Osteocyte (in vitro differentiated cells): ENCODE data around the gene ELF1. TPM values are rescaled to one million over a fixed set of nuclear protein-coding genes. Genes with fewer than 3 reads are reported as not detected.
"Not testable (repeated sequence)": the region's sequence is repeated elsewhere in the genome, so short reads cannot be mapped to it uniquely, and the experiment has no call there.

Experiments
- DNase-seq: peaks from one replicate; pipeline ENCODE4 v3.0.0; 2021; ENCODE audit warnings: mixed read lengths; ENCODE audit not compliant: unreplicated experiment; ENCODE audit errors: extremely low spot score
- H3K27ac Mint-ChIP-seq: one replicate; pipeline ENCODE4 v1.8.0; 2021; ENCODE audit warnings: mild to moderate bottlenecking, mixed read lengths; ENCODE audit not compliant: unreplicated experiment
- H3K27me3 Mint-ChIP-seq: one replicate; pipeline ENCODE4 v1.8.0; 2021; ENCODE audit warnings: mixed read lengths; ENCODE audit not compliant: unreplicated experiment
- H3K36me3 Mint-ChIP-seq: one replicate; pipeline ENCODE4 v1.8.0; 2021; ENCODE audit warnings: mixed read lengths; ENCODE audit not compliant: unreplicated experiment
- H3K4me1 Mint-ChIP-seq: one replicate; pipeline ENCODE4 v1.8.0; 2021; ENCODE audit warnings: mixed read lengths; ENCODE audit not compliant: unreplicated experiment
- H3K4me3 Mint-ChIP-seq: one replicate; pipeline ENCODE4 v1.8.0; 2021; ENCODE audit warnings: mild to moderate bottlenecking, moderate library complexity, mixed read lengths; ENCODE audit not compliant: unreplicated experiment
- H3K9me3 Mint-ChIP-seq: one replicate; pipeline ENCODE4 v1.8.0; 2021; ENCODE audit warnings: mixed read lengths; ENCODE audit not compliant: unreplicated experiment
- total RNA-seq: library from RNA; stranded (reverse); gene quantifications from 2 replicates; pipeline ENCODE4 v1.2.1, GENCODE V29; 2021
- TF ChIP-seq, protein P1 (sequence below): fragments of 200-600 bp; sonication (generic); IDR thresholded peaks from 2 replicates; pipeline ENCODE4 v1.5.0; 2021; ENCODE audit warnings: antibody characterized with exemption, mild to moderate bottlenecking, moderate library complexity

ELF1 gene
- total RNA-seq, 1 donor from 2014 or later = 52.6 TPM

DNA sequence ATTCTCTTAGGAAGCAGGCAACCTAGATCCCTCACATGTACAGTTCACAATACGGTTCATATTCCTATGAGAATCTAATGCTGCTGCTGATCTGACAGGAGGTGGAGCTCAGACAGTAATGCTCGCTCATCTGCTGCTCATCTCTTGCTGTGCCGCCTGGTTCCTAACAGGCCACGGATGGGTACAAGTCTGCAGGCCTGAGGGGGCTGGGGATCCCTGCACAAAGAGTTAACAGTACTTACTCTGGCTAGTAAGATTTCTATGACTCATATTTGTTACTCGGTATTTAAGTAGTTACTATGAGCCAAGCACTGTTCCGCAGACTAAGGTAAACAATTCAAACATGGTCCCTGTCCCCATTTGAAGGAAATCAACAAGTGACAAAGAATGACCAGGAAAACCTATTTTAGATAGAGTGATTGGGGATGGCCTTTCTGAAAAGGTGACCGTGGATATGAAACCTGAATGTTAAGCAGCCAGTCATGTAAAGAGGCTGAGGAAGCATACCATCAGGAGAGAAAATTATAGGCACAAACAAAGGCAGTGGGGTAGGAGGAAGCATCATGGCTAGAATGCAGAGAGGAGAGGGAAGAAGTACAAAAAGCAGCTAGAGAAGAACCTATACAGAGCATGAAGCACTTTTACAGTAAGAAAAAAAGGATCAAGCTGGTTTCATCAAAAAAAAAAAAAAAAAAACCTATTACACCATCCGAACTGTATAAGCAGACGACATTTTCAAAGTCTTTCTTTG, 21.6 kb upstream of the ELF1 start:
- Mint-ChIP-seq H3K36me3 (peaks cover 11% of the 10 kb centered on the region), H3K4me1 (peaks cover 3% of the 10 kb centered on the region), H3K27ac (no peak overlapping the region), H3K27me3 (no peaks in the 10 kb centered on the region), H3K4me3 (no peak overlapping the region), H3K9me3 (no peaks in the 10 kb centered on the region)
- no peak for DNase-seq
- TF ChIP-seq, protein P1, sequence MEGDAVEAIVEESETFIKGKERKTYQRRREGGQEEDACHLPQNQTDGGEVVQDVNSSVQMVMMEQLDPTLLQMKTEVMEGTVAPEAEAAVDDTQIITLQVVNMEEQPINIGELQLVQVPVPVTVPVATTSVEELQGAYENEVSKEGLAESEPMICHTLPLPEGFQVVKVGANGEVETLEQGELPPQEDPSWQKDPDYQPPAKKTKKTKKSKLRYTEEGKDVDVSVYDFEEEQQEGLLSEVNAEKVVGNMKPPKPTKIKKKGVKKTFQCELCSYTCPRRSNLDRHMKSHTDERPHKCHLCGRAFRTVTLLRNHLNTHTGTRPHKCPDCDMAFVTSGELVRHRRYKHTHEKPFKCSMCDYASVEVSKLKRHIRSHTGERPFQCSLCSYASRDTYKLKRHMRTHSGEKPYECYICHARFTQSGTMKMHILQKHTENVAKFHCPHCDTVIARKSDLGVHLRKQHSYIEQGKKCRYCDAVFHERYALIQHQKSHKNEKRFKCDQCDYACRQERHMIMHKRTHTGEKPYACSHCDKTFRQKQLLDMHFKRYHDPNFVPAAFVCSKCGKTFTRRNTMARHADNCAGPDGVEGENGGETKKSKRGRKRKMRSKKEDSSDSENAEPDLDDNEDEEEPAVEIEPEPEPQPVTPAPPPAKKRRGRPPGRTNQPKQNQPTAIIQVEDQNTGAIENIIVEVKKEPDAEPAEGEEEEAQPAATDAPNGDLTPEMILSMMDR = no peak

DNA sequence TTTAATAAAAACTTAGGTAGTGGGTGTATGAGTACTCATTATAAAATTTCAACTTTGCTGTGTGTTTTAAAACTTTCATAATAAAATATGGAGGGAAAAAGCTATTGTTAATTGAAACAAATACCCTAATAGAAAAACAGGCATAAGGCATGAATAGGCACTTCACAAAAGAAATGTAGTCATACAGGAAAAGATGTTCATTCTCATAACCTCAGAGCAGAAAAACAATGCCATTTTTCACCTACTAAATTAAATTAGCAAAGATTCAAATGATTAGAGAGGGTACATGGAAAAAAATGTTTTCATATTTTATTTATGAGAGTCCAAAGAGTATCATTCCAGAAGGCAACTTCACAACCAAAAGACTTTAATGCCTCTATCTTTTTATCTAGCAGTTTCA, 20.6 kb upstream of the ELF1 start:
- H3K9me3 Mint-ChIP-seq = no peaks in the 10 kb centered on the region
- H3K27me3 Mint-ChIP-seq = no peaks in the 10 kb centered on the region
- peaks cover 2% of the 10 kb centered on the region for H3K36me3 Mint-ChIP-seq
- no peak for DNase-seq
- TF ChIP-seq, protein P1 = no peak
- peaks cover 5% of the 10 kb centered on the region for H3K4me1 Mint-ChIP-seq
- H3K27ac Mint-ChIP-seq = no peak overlapping the region
- H3K4me3 Mint-ChIP-seq = no peak overlapping the region

DNA sequence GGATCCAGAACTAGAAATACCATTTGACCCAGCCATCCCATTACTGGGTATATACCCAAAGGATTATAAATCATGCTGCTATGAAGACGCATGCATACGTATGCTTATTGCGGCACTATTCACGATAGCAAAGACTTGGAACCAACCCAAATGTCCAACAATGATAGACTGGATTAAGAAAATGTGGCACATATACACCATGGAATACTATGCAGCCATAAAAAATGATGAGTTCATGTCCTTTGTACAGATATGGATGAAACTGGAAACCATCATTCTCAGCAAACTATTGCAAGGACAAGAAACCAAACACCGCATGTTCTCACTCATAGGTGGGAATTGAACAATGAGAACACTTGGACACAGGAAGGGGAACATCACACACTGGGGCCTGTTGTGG, 17.4 kb upstream of the ELF1 start:
- H3K27ac Mint-ChIP-seq, H3K4me1 Mint-ChIP-seq, H3K9me3 Mint-ChIP-seq, DNase-seq, H3K27me3 Mint-ChIP-seq, H3K36me3 Mint-ChIP-seq, H3K4me3 Mint-ChIP-seq: not testable (repeated sequence)

DNA sequence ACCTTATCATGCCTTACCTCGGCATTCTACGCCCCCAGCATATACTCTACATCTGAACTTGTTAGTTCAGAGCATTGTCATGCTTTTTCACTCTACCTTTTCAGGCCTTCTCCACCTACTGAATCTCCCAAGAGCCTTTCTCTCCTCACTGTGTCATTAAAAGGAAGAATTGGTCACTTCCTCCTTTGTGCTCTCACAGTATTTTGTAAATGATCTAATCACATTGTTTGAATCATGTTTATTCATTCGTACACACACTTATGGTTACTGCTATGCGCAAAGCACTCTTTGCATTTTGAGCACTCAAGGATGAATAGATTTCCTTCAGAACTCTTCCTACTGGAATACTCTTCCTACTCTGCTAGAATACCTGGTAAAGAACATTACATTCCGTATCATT, 15.8 kb upstream of the ELF1 start:
- Mint-ChIP-seq H3K4me1 (peaks cover 4% of the 10 kb centered on the region), H3K9me3 (no peaks in the 10 kb centered on the region), H3K27me3 (no peaks in the 10 kb centered on the region), H3K4me3 (no peak overlapping the region), H3K27ac (no peak overlapping the region), H3K36me3 (no peaks in the 10 kb centered on the region)
- no peak for DNase-seq
- TF ChIP-seq, protein P1 = no peak

DNA sequence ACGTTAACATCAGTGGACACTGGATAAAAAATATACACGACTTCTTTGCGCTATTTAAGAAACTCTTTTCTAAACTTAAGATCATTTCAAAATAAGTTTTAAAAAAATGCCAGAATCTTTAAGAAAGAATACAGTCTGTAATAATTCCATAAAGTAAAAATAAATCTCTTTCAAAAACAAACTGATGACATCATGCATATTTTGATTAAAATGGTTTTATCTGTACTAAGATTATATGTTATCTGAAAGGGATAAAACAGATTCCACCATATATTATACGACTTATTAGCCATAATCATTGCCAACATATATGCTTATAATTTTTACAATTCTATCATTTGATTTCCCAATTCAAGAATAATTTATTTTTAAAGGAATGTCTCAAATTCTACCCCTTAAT, 15.3 kb upstream of the ELF1 start:
- DNase-seq = no peak
- Mint-ChIP-seq H3K9me3 (no peaks in the 10 kb centered on the region), H3K4me3 (no peak overlapping the region), H3K27me3 (no peaks in the 10 kb centered on the region), H3K36me3 (no peaks in the 10 kb centered on the region), H3K27ac (no peak overlapping the region), H3K4me1 (peaks cover 4% of the 10 kb centered on the region)
- TF ChIP-seq, protein P1 = no peak
